Muscle layer of duodenum (tissue), 2 donors: Measurements from ENCODE around the gene FAM117A.

Experiments used
- H3K27ac ChIP-seq: one replicate; pipeline ENCODE4 v1.7.0; 2013; ENCODE audit warnings: mild to moderate bottlenecking, low read length
- H3K27me3 ChIP-seq: one replicate; pipeline ENCODE4 v1.7.0; 2013; ENCODE audit warnings: low read depth, mild to moderate bottlenecking, control low read depth, low read length
- H3K36me3 ChIP-seq, 2 donors: one replicate each; pipeline ENCODE4 v1.7.0; 2013; ENCODE audit warnings: low read length in 2 of 2, control low read depth in 1 of 2, mild to moderate bottlenecking in 1 of 2; ENCODE audit not compliant: insufficient read depth in 2 of 2, control insufficient read depth in 1 of 2
- H3K4me1 ChIP-seq, 2 donors: one replicate each; pipeline ENCODE4 v1.7.0; 2013; ENCODE audit warnings: low read length in 2 of 2, mild to moderate bottlenecking in 2 of 2, control low read depth in 1 of 2, moderate library complexity in 1 of 2; ENCODE audit not compliant: insufficient read depth in 2 of 2, control insufficient read depth in 1 of 2
- H3K4me3 ChIP-seq, 2 donors: one replicate each; pipeline ENCODE4 v1.7.0; 2013; ENCODE audit warnings: low read length in 2 of 2, low read depth in 1 of 2, mild to moderate bottlenecking in 1 of 2
- H3K9me3 ChIP-seq, 2 donors: one replicate each; pipeline ENCODE4 v1.7.0; 2013; ENCODE audit warnings: low read length in 2 of 2, control low read depth in 1 of 2, mild to moderate bottlenecking in 1 of 2; ENCODE audit not compliant: control insufficient read depth in 1 of 2
- donor health status: healthy.

FAM117A gene

GRCh38 chr17:49763735-49764558, at the start of gene FAM117A:
FAM117A (minus strand) TSS chr17:49764131; CDS start chr17:49764087, 44 bp downstream.
- Histone ChIP-seq H3K9me3 (no peaks in the 10 kb centered on the region), H3K36me3 (no peaks in the 10 kb centered on the region), H3K27me3 (no peaks in the 10 kb centered on the region), H3K27ac (no peak within 1 kb of the TSS), H3K4me3 (peak within 1 kb of the TSS; percentile 66 to 87), H3K4me1 (peaks cover 8 to 24% of the 10 kb centered on the region in 2 donors)

- Histone ChIP-seq H3K27ac (no peak overlapping the region), H3K9me3 (no peaks in the 10 kb centered on the region), H3K4me1 (no peaks in the 10 kb centered on the region), H3K4me3 (no peak overlapping the region), H3K27me3 (no peaks in the 10 kb centered on the region), H3K36me3 (peaks cover 54 to 59% of the 10 kb centered on the region in 2 donors)
These were observed 45.1 kb upstream of the FAM117A start for GRCh38 chr17:49809056-49809455.

- peaks cover 47 to 48% of the 10 kb centered on the region in 2 donors for H3K36me3 ChIP-seq
- no peaks in the 10 kb centered on the region for H3K27me3 ChIP-seq
- no peak overlapping the region for H3K27ac ChIP-seq
- H3K9me3 ChIP-seq, result no peaks in the 10 kb centered on the region
- H3K4me1 ChIP-seq, result peaks cover 4 to 14% of the 10 kb centered on the region in 2 donors
- H3K4me3 ChIP-seq, result no peak overlapping the region
These were observed 34.8 kb upstream of the FAM117A start for GRCh38 chr17:49798738-49799137.

DNA sequence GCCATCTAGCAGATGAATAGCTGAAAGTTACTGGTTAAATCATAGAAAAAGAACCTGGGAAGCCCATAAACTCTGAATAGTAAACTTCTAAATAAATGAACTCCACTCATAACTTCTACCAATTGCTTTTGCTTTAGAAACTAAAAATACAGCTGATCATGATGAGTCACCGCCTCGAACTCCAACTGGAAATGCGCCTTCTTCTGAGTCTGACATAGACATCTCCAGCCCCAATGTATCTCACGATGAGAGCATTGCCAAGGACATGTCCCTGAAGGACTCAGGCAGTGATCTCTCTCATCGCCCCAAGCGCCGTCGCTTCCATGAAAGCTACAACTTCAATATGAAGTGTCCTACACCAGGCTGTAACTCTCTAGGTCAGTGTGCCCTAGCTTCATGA, 34.3 kb upstream of the FAM117A start:
- peaks cover 47 to 52% of the 10 kb centered on the region in 2 donors for H3K36me3 ChIP-seq
- no peaks in the 10 kb centered on the region for H3K27me3 ChIP-seq
- no peak overlapping the region for H3K4me3 ChIP-seq
- H3K4me1 ChIP-seq, result peaks cover 4 to 20% of the 10 kb centered on the region in 2 donors
- H3K27ac ChIP-seq, result no peak overlapping the region
- H3K9me3 ChIP-seq, result no peaks in the 10 kb centered on the region

DNA sequence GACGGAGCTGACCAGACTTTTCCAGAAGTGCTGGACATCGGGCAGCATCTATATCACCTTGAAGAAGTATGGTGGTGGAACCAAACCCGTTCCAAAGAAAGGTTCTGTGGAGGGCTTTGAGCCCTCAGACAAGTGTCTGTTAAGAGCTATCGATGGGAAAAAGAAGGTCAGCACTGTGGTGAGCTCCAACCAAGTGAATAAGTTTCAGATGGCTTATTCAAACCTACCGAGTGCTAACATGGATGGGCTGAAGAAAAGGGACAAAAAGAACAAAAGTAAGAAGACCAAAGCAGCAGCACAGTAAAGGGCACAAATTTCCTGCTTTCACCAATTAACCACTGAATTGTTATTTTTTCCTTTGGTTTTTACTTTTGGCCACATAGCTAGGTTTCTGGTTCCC, 31.4 kb upstream of the FAM117A start:
- peaks cover 4 to 48% of the 10 kb centered on the region in 2 donors for H3K4me1 ChIP-seq
- H3K36me3 ChIP-seq, result peaks cover 51 to 54% of the 10 kb centered on the region in 2 donors
- H3K4me3 ChIP-seq, result no peak overlapping the region
- no peaks in the 10 kb centered on the region for H3K9me3 ChIP-seq
- H3K27ac ChIP-seq, result no peak overlapping the region
- no peaks in the 10 kb centered on the region for H3K27me3 ChIP-seq

DNA sequence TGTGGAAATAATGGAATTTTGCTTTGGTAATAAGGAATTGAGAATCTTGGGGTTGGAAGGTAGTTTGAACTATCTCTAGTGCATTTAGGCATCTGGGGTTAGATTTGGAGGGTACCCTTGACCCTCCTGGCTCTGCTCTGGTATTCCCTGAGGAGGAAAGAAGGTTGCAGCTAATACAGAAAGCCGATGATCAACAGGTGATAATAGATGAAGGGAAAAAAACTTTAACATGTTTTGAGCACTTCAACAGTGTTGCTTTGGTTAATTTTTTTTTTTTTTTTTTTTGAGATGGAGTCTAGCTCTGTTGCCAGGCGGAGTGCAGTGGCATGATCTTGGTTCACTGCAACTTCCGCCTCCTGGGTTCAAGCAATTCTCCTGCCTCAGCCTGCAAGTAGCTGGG, 29.4 kb upstream of the FAM117A start:
- Histone ChIP-seq H3K27me3 (no peaks in the 10 kb centered on the region), H3K9me3 (no peaks in the 10 kb centered on the region), H3K36me3 (peaks cover 37 to 43% of the 10 kb centered on the region in 2 donors), H3K4me1 (peaks cover 9 to 60% of the 10 kb centered on the region in 2 donors), H3K4me3 (no peak overlapping the region), H3K27ac (no peak overlapping the region)

GRCh38 chr17:49789243-49789578, 25.3 kb upstream of the FAM117A start:
- Histone ChIP-seq H3K27me3 (no peaks in the 10 kb centered on the region), H3K4me3 (peak overlapping the region; percentile 71 to 87), H3K27ac (no peak overlapping the region), H3K36me3 (peaks cover 10 to 25% of the 10 kb centered on the region in 2 donors), H3K4me1 (peaks cover 7 to 61% of the 10 kb centered on the region in 2 donors), H3K9me3 (no peaks in the 10 kb centered on the region)

- peaks cover 6 to 19% of the 10 kb centered on the region in 2 donors for H3K36me3 ChIP-seq
- no peaks in the 10 kb centered on the region for H3K9me3 ChIP-seq
- H3K27me3 ChIP-seq, result no peaks in the 10 kb centered on the region
- peak within 1 kb of the TSS; percentile 87 to 94 for H3K4me3 ChIP-seq
- H3K4me1 ChIP-seq, result peaks cover 11 to 64% of the 10 kb centered on the region in 2 donors
- peak within 1 kb of the TSS; percentile 98 for H3K27ac ChIP-seq
These were observed 24.7 kb upstream of the FAM117A start, which contains the start of gene KAT7 for GRCh38 chr17:49788478-49789242. KAT7 (plus strand) TSS chr17:49788681; CDS start chr17:49788835, 154 bp downstream.

DNA sequence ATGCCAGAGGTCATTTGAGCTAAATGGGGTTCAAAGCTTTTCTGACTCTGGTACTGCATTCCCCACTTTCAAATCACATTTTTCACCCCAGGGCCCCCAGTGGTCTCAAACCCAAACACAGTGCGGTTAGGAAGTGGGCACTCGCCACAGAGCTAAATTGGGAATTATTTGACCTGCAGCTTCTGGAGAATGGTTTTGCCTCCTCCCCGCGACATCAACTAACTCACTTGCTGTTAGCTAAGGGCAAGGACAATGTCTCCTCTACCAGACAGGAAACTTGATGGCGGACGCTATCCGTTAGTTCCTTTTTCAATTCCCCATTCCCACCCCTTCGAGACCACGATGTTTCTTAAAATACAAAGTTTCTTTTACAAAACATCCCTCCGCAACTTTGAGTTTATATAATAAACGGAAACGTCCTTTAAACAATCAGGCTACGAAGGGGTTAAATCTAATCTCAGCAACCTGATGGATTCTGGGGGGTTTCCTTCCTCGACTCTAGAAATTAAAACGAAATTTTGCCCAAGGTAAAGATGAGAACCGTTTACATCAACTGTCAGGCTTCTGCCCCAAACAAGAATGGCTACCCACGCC, 24.1 kb upstream of the FAM117A start:
- Histone ChIP-seq H3K27ac (peak overlapping the region; percentile 98), H3K36me3 (peaks cover 6 to 17% of the 10 kb centered on the region in 2 donors), H3K4me3 (peak overlapping the region; percentile 87 to 94), H3K4me1 (peaks cover 14 to 63% of the 10 kb centered on the region in 2 donors), H3K9me3 (no peaks in the 10 kb centered on the region), H3K27me3 (no peaks in the 10 kb centered on the region)

DNA sequence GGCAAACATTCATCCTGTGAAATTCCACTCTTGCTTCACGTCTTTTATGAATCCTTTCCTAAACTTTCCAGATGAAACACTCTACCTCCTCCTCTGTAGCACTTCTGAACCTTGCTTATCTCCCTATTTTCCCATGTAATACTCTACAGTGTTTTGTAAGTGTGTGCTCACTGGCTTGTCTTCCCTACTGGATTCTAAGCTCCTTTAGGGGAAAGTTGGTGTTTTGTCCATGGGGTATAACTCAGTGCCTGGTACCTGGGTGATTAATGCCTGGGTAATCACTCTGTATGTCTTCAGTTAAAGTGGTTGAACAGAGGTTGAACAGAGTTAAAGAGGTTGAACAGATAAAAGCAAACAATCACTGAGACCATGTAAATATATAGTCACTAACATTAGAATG, 20.7 kb upstream of the FAM117A start:
- no peaks in the 10 kb centered on the region for H3K27me3 ChIP-seq
- H3K4me1 ChIP-seq, result peaks cover 13 to 40% of the 10 kb centered on the region in 2 donors
- H3K4me3 ChIP-seq, result no peak overlapping the region
- H3K9me3 ChIP-seq, result no peaks in the 10 kb centered on the region
- no peak overlapping the region for H3K27ac ChIP-seq
- H3K36me3 ChIP-seq, result peaks cover 0 to 4% of the 10 kb centered on the region in 2 donors

DNA sequence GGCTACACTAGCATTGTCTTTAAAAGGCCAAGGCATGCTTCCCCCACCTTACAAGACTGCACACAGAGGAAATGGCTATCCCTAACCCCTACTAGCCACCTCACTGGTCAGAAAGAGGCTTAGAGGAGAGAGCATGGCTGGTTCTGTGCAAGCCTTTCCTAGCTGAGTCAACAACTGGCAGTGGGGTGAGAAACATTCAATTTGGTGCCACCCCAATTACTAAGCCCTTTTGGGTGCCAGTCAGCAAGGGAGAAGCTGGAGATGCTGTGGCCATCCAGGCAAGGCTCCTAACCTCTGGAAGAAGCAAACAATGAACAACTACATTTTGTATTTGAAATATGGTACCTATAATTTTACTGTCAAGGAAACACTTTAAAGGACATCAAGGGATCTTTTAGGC, 19.9 kb upstream of the FAM117A start:
- peak overlapping the region; percentile 33 for H3K27ac ChIP-seq

More for the DNA sequence above, 19.9 kb upstream of the FAM117A start:
- Histone ChIP-seq H3K4me1 (peaks cover 10 to 40% of the 10 kb centered on the region in 2 donors), H3K36me3 (peaks cover 0 to 4% of the 10 kb centered on the region in 2 donors), H3K4me3 (no peak overlapping the region), H3K27me3 (no peaks in the 10 kb centered on the region), H3K9me3 (no peaks in the 10 kb centered on the region)
